ENCODE measurements around the gene RUNX2.

The RUNX2 gene

DNA sequence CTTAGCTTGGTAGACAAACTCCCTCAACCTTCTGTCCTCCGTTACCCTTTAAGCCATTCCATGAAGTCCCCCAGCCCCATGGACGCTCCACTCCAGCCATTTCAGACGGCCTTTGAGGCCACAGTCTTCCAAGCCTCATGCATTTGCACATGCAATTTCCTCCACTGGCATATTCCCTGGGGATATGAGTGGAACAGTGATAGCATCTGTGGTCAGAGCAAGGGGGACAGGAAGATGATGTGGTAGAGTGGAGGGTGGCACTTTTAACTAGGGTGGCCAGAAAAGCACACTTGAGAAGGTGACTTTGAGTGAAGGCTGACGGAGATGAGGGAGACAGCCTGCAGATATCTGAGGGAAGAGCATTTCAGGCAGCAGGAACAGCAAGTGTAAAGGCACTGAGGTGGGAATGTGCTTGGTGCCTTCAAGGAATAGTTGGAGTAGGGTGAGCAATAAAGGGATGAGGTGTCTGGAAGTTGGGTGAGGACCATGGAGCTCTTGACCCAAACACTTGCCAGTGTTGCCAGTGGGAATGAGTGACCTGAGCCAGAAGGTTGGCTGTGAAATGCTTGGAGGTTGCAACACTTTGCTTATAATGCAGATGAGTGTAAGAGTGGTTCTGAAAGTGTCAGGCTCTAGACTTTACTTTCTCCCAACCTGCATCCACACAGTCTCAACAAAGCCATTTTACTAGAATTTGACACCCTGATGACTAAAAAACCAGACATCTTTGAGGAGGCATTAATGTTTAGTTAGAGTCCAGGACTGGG, 325.2 kb downstream of the RUNX2 start:
- Histone ChIP-seq H3K9ac (no peak overlapping the region), H3K4me2 (peak overlapping the region; percentile 53), H3K9me3 (no peaks in the 10 kb centered on the region), H3K27me3 (no peaks in the 10 kb centered on the region), H3K36me3 (no peaks in the 10 kb centered on the region), H4K20me1 (no peaks in the 10 kb centered on the region), H3K27ac (no peak overlapping the region), H3K4me3 (no peak overlapping the region), H3K4me1 (peaks cover 11% of the 10 kb centered on the region)
- TF ChIP-seq Cebpa-rat (IDR thresholded peaks at IDR 0.05): no peak

DNA sequence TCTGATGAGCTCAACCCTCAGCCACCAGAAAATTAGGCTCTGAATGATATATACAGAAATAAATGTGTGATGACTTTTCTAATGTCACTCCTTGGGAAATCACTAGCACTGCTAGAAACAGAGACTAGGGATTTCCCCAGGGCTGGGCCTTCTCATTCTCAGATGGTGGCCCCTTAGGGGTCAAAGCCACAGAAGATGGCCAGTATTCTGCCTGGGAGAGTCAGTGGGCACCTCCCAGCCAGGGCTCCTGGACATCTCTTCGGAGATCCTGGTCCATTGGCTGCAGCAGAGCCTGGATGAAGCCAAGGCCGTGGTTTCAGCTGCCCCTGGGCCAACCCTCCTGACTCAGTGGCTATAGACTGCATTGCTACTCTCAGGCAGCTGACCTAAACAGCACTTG, 326.5 kb downstream of the RUNX2 start:
- Histone ChIP-seq H4K20me1 (no peaks in the 10 kb centered on the region), H3K9ac (no peak overlapping the region), H3K4me1 (peaks cover 17% of the 10 kb centered on the region), H3K27ac (no peak overlapping the region), H3K9me3 (no peaks in the 10 kb centered on the region), H3K4me2 (no peak overlapping the region), H3K27me3 (no peaks in the 10 kb centered on the region), H3K36me3 (no peaks in the 10 kb centered on the region), H3K4me3 (no peak overlapping the region)
- TF ChIP-seq Cebpa-rat (IDR thresholded peaks at IDR 0.05): no peak

DNA sequence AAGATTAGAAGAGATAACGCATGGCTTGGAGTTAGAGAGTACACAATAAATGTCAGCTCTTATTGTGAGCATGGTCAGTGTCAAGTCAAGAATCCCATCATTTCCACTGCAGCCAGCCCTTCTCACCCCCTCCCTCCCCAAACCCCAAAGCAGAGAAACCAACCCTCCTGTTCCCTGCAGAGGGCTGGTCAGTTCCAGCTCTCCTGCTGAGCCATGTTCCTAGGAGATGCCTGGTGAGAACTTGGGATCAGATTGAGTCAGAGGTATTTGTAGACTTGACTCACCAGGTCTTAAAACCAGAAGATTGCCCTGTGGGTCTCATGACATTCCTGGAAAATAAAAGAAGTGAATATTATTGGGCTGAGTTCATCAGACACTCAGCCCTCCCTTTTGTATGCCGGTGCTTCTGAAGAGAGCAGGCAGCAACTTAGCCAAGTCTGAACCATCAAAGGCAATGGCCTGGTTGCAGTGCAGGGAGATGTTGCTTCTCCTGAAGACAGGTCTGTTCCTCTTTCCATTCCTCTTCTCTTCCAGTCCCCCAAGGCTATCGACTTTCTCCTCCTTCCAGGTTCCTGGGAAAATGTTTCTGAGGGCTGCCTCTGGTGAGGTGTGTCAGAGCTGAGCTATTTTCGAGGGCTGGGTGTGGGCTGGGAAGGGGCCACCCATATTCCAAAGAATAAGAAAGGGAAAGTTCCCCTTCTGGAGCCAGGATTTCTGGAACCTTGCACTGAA, 327.8 kb downstream of the RUNX2 start:
- no peak for TF ChIP-seq Cebpa-rat (IDR thresholded peaks at IDR 0.05)
- no peaks in the 10 kb centered on the region for H3K36me3 ChIP-seq
- H3K27me3 ChIP-seq: no peaks in the 10 kb centered on the region
- H3K4me3 ChIP-seq: no peak overlapping the region
- H3K9me3 ChIP-seq: no peaks in the 10 kb centered on the region
- no peak overlapping the region for H3K27ac ChIP-seq
- H3K4me2 ChIP-seq: no peak overlapping the region
- no peaks in the 10 kb centered on the region for H4K20me1 ChIP-seq
- H3K4me1 ChIP-seq: peaks cover 17% of the 10 kb centered on the region
- no peak overlapping the region for H3K9ac ChIP-seq

DNA sequence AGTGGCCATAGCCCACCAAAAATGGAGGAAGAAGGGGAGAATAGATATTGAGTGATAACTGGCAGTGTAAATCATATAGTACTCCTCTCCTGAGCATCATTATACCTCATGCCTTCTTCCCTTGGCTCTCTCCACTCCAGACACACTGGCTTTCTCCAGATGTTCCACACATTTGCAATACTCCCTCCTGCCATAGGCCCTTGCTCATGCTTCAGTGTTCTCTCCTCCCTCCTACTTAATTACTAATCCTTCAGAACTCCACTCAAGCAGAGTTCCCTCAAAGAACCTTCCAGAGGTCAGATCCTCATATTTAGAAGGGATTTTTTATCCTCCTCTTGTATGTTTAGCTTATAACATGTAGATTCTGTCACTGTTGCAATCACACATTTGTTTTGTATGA, 329.1 kb downstream of the RUNX2 start:
- Histone ChIP-seq H4K20me1 (no peaks in the 10 kb centered on the region), H3K4me3 (no peak overlapping the region), H3K36me3 (no peaks in the 10 kb centered on the region), H3K9me3 (0 out of 2 replicates have a peak, but pooled peaks cover under 1% of the 10 kb centered on the region), H3K4me1 (peaks cover 17% of the 10 kb centered on the region), H3K27ac (no peak overlapping the region), H3K9ac (no peak overlapping the region), H3K27me3 (peaks cover 3% of the 10 kb centered on the region), H3K4me2 (no peak overlapping the region)
- TF ChIP-seq Cebpa-rat (IDR thresholded peaks at IDR 0.05): no peak

DNA sequence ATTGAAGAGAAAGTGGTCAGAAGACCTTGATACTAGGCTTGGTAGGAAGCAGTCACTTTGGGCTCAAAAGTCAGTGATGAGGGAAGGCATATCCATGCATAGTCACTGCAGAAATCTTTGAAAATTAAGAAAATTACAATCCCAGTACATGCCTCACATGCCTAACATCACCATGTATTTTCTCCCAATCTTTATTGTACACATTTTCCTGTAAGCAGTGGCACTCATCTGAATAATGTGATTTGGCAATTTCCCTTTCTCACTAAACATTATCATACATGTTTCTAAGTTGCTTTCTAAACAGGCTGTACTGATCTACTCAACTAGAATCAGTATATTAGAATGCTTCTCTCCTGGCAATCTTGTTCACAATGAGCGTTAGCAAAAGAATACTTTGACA, 330.3 kb downstream of the RUNX2 start:
- Histone ChIP-seq H3K27ac (no peak overlapping the region), H3K9ac (no peak overlapping the region), H3K4me1 (peaks cover 12% of the 10 kb centered on the region), H3K27me3 (peaks cover 14% of the 10 kb centered on the region), H3K4me2 (no peak overlapping the region), H3K36me3 (no peaks in the 10 kb centered on the region), H4K20me1 (no peaks in the 10 kb centered on the region), H3K9me3 (peaks cover 12% of the 10 kb centered on the region), H3K4me3 (no peak overlapping the region)
- TF ChIP-seq Cebpa-rat (IDR thresholded peaks at IDR 0.05): no peak

DNA sequence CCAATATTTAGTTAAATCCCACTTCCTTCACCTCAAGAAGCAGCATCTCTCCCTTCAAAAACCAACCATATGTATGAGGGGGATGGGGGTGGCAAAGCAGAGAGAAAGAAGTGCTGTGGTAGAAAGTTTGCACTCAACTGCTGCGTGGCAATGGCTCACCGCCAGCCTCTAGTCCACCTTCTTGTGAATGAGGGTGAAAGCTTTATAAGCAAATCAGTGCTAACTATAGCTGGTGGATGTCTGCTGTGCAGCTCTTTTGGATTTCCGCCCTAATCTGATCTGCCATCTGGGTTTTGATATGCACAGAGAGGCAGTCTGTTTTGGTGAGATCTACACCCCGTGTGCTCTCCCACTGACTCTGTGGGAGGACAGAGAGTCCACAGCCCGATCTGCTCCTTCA, 330.8 kb downstream of the RUNX2 start:
- H3K27me3 ChIP-seq: peaks cover 20% of the 10 kb centered on the region
- no peak overlapping the region for H3K27ac ChIP-seq
- peaks cover 14% of the 10 kb centered on the region for H3K4me1 ChIP-seq
- no peak overlapping the region for H3K9ac ChIP-seq
- H3K4me3 ChIP-seq: no peak overlapping the region
- no peaks in the 10 kb centered on the region for H3K36me3 ChIP-seq
- no peaks in the 10 kb centered on the region for H4K20me1 ChIP-seq
- no peak for TF ChIP-seq Cebpa-rat (IDR thresholded peaks at IDR 0.05)
- H3K9me3 ChIP-seq: peaks cover 17% of the 10 kb centered on the region
- H3K4me2 ChIP-seq: no peak overlapping the region

DNA sequence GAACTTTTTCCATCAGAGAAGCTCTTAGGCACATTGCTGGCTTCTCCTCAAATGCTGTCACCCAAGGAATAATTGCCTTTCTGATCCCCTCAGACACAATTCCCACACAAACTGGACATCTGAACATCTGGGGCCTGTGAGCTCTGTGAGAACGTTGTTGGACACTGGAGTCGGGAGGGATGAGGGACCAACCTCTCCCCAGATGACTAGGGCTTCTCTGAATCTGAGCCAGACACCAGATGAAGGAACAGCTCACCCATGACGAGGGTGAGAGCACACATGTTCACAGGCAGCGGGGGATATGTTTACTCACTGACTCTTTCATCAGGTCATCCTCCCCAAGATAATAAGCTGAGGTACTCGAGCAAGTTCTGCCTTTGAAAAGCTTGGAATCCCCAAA, 333.5 kb downstream of the RUNX2 start:
- Histone ChIP-seq H3K9me3 (peaks cover 20% of the 10 kb centered on the region), H3K4me2 (no peak overlapping the region), H4K20me1 (no peaks in the 10 kb centered on the region), H3K9ac (no peak overlapping the region), H3K36me3 (no peaks in the 10 kb centered on the region), H3K27ac (no peak overlapping the region), H3K4me3 (no peak overlapping the region), H3K4me1 (peaks cover 33% of the 10 kb centered on the region), H3K27me3 (peaks cover 31% of the 10 kb centered on the region)
- TF ChIP-seq Cebpa-rat (IDR thresholded peaks at IDR 0.05): no peak

DNA sequence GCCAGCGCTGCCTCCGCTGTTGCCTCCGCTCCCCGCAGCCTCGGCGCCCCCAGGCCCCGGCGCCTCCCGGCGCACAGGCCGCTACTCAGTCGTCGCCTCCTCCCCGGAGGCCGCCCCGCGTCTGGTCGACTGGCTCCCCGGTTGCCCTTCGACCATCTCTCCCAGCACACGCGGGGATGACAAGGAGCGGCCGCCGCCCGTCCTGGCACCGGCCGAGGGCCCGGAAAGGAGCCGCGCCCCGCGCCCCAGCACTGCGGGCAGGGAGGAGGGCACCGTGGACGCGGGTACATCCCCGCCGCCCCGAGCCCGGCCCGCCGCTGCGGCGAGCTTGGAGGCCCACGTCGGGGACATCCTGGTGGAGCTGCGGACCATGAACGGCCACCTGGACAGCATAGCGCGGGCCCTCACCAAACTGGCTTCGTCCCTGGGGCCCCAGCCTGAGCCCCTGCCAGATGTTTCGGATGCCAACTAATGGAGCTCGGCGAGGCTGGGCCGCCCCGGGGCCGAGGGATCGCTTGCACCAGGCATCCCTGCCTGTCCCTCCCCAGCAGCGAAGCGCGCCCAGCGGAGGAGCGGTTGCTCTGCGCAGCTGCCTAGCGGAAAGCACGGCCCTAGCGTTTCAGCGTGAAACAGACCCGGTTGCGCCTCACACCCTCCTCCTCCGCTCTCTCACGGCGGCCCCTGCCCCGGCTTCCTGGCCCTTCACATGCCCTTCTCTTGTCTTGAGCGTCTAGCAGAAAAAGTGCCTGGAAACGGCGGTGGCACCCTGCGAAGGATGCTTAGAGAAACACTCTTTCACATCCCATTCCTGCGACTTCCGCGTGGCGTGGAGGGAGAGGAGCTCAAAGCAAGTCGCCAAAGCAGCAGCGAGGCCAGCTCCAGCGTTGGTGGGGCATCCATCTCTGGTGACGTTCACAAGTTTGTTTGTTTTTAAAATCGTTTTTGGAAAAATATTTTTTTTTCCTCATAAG, 335.4 kb downstream of the RUNX2 start:
- Histone ChIP-seq H3K9ac (no peak overlapping the region), H3K4me1 (peaks cover 39% of the 10 kb centered on the region), H4K20me1 (no peaks in the 10 kb centered on the region), H3K4me3 (0 out of 2 replicates have a peak overlapping the region, but pooled peaks have one; percentile 28), H3K9me3 (peaks cover 20% of the 10 kb centered on the region), H3K4me2 (peak overlapping the region; percentile 60), H3K27me3 (peaks cover 36% of the 10 kb centered on the region), H3K36me3 (no peaks in the 10 kb centered on the region), H3K27ac (no peak overlapping the region)
- TF ChIP-seq Cebpa-rat (IDR thresholded peaks at IDR 0.05): no peak

DNA sequence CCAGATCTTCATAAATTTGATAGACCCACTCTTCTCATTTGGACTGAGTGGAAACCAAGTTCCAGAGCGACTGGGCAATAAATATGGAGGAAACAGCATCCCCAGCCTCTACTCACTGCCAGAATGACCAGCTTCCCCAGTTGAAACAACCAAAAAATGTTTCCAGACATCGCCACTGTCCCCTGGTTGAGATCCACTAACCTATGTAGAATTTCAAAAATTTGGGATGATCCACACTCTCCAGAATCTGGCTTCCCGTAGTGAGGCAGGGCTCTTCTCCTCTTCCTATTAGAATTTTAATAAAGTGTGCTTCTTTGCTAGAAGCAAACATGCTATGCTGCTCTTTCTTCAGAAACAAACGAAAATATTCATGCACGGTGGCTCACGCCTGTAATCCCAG, 336.6 kb downstream of the RUNX2 start:
- Histone ChIP-seq H3K27ac (no peak overlapping the region), H3K4me2 (no peak overlapping the region), H3K4me3 (no peak overlapping the region), H3K9me3 (peaks cover 20% of the 10 kb centered on the region), H3K4me1 (peaks cover 33% of the 10 kb centered on the region), H4K20me1 (no peaks in the 10 kb centered on the region), H3K36me3 (no peaks in the 10 kb centered on the region), H3K9ac (no peak overlapping the region), H3K27me3 (peaks cover 36% of the 10 kb centered on the region)
- TF ChIP-seq Cebpa-rat (IDR thresholded peaks at IDR 0.05): no peak

Measured in BLaER1 (cell line).